Prostate gland (tissue), 2 donors: ENCODE data around the gene NUTM2D.
"Not testable (repeated sequence)": the region's sequence is repeated elsewhere in the genome, so short reads cannot be mapped to it uniquely, and the experiment has no call there.

ENCODE experiments used
- POLR2A ChIP-seq: fragments of 450-650 bp; IDR thresholded peaks from one replicate; pipeline ENCODE4 v1.6.1; 2016; ENCODE audit warnings: antibody characterized with exemption, mild to moderate bottlenecking
- POLR2AphosphoS5 ChIP-seq: sonication (generic); formaldehyde crosslinking; IDR thresholded peaks from one replicate; pipeline ENCODE4 v1.6.1; 2017; ENCODE audit warnings: antibody characterized with exemption
- TF ChIP-seq, protein P1 (sequence below), 4 experiments: fragments of 200-600 bp in 2 of 4; fragments of 450-650 bp in 2 of 4; sonication (generic) in 2 of 4; IDR thresholded peaks; 1 replicate in 3 of 4; 2 replicates in 1 of 4; pipeline ENCODE4 v1.5.1; 2016 to 2019; ENCODE audit warnings: antibody characterized with exemption in 4 of 4, mild to moderate bottlenecking in 2 of 4, moderate library complexity in 2 of 4

DNA sequence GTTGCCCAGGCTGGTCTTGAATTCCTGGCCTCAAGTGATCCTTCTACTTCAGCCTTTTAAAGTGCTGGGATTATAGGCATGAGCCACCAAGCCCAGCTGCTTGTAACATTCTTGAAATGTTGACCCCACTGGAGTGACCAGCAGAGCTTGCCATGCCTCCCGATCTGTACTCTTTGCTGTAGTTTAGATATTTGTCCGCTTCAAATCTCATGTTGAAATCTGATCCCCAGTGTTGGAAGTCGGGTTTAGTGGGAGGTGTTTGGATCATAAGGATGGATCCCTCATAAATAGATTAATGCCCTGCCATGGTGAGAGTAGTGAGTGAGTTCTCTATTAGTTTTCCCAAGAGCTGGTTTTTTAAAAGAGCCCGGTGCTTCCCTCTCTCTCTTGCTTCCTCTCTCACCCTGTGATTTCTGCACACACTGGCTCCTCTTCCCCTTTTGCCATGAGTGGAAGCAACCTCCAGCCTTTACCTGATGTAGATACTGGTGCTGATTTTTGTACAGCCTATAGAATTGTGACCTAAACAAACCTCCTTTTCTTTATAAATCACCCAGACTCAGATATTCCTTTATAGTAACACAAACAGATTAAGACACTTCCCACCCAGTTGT, 43.1 kb upstream of the NUTM2D start:
- TF ChIP-seq, protein P1, sequence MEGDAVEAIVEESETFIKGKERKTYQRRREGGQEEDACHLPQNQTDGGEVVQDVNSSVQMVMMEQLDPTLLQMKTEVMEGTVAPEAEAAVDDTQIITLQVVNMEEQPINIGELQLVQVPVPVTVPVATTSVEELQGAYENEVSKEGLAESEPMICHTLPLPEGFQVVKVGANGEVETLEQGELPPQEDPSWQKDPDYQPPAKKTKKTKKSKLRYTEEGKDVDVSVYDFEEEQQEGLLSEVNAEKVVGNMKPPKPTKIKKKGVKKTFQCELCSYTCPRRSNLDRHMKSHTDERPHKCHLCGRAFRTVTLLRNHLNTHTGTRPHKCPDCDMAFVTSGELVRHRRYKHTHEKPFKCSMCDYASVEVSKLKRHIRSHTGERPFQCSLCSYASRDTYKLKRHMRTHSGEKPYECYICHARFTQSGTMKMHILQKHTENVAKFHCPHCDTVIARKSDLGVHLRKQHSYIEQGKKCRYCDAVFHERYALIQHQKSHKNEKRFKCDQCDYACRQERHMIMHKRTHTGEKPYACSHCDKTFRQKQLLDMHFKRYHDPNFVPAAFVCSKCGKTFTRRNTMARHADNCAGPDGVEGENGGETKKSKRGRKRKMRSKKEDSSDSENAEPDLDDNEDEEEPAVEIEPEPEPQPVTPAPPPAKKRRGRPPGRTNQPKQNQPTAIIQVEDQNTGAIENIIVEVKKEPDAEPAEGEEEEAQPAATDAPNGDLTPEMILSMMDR (IDR thresholded peaks at IDR 0.05): not testable (repeated sequence)
- not testable (repeated sequence) for TF ChIP-seq POLR2AphosphoS5, POLR2A
